ENCODE measurements around the gene COL5A1.

Gene COL5A1

GRCh38 chr9:134818591-134818990 is 177.0 kb downstream of the COL5A1 start:
- DNase-seq (ENCODE audit: low spot score): no peak

GRCh38 chr9:134820901-134821300 is 179.3 kb downstream of the COL5A1 start:
- DNase-seq (ENCODE audit: low spot score): no peak

GRCh38 chr9:134822541-134822940 is 180.9 kb downstream of the COL5A1 start:
- no peak for DNase-seq (ENCODE audit: low spot score)

- no peak for DNase-seq (ENCODE audit: low spot score)
These were observed 182.0 kb downstream of the COL5A1 start for GRCh38 chr9:134823623-134824022.

GRCh38 chr9:134824583-134824982 is 183.0 kb downstream of the COL5A1 start:
- no peak for DNase-seq (ENCODE audit: low spot score)

- no peak for DNase-seq (ENCODE audit: low spot score)
These were observed 183.4 kb downstream of the COL5A1 start for GRCh38 chr9:134825025-134825424.

- no peak for DNase-seq (ENCODE audit: low spot score)
These were observed 185.0 kb downstream of the COL5A1 start for GRCh38 chr9:134826336-134827285.

- no peak for DNase-seq (ENCODE audit: low spot score)
These were observed 186.0 kb downstream of the COL5A1 start for GRCh38 chr9:134827559-134827958.

GRCh38 chr9:134827993-134828392 is 186.4 kb downstream of the COL5A1 start:
- no peak for DNase-seq (ENCODE audit: low spot score)

- no peak for DNase-seq (ENCODE audit: low spot score)
These were observed 187.3 kb downstream of the COL5A1 start for GRCh38 chr9:134828892-134829291.

- no peak for DNase-seq (ENCODE audit: low spot score)
These were observed 187.8 kb downstream of the COL5A1 start for GRCh38 chr9:134829356-134829937.

GRCh38 chr9:134830126-134830525 is 188.5 kb downstream of the COL5A1 start:
- DNase-seq (ENCODE audit: low spot score): no peak

GRCh38 chr9:134830926-134831720 is 189.5 kb downstream of the COL5A1 start:
- no peak for DNase-seq (ENCODE audit: low spot score)

- DNase-seq (ENCODE audit: low spot score): no peak
These were observed 190.9 kb downstream of the COL5A1 start for GRCh38 chr9:134832471-134832870.

GRCh38 chr9:134833294-134833880 is 191.8 kb downstream of the COL5A1 start:
- DNase-seq (ENCODE audit: low spot score): no peak

GRCh38 chr9:134834217-134834956 is 192.8 kb downstream of the COL5A1 start:
- DNase-seq (ENCODE audit: low spot score): no peak

GRCh38 chr9:134834957-134835419 is 193.4 kb downstream of the COL5A1 start:
- no peak for DNase-seq (ENCODE audit: low spot score)

GRCh38 chr9:134835448-134835847 is 193.8 kb downstream of the COL5A1 start:
- DNase-seq (ENCODE audit: low spot score): no peak

- no peak for DNase-seq (ENCODE audit: low spot score)
These were observed 194.4 kb downstream of the COL5A1 start for GRCh38 chr9:134835987-134836386.

- DNase-seq (ENCODE audit: low spot score): no peak
These were observed 194.9 kb downstream of the COL5A1 start for GRCh38 chr9:134836406-134836970.

- no peak for DNase-seq (ENCODE audit: low spot score)
These were observed 195.9 kb downstream of the COL5A1 start for GRCh38 chr9:134837529-134837928.
